GM23338 (cell line): Measurements from ENCODE around the gene CTNNA3. TPM values are rescaled to one million over a fixed set of nuclear protein-coding genes. Genes with fewer than 3 reads are reported as not detected.

ENCODE experiments used
- ATAC-seq: fragments of 200-7000 bp; cut with Tn5 transposase; 3 replicates; pipeline ENCODE4 v1.9.1; 2020
- DNase-seq: peaks from one replicate; pipeline ENCODE4 v3.0.0-alpha.2; 2015; ENCODE audit warnings: low spot score
- H2AFZ ChIP-seq: fragments of 200-600 bp; sonication (generic); 2 replicates; pipeline ENCODE4 v1.8.0; 2016; ENCODE audit warnings: antibody characterized with exemption, mild to moderate bottlenecking, moderate library complexity
- H3F3A ChIP-seq: fragments of 200-600 bp; sonication (generic); replicated peaks from 2 replicates; pipeline ENCODE4 v1.8.0; 2017; ENCODE audit warnings: antibody characterized with exemption, mixed run types, low read depth
- H3K27ac ChIP-seq: fragments of 200-600 bp; sonication (generic); 2 replicates; pipeline ENCODE4 v1.6.1; 2016; ENCODE audit warnings: low read depth
- H3K27me3 ChIP-seq: fragments of 200-600 bp; sonication (generic); 2 replicates; pipeline ENCODE4 v1.8.0; 2016; ENCODE audit warnings: mild to moderate bottlenecking, mixed run types, moderate library complexity; ENCODE audit not compliant: insufficient read depth
- H3K36me3 ChIP-seq: fragments of 200-600 bp; sonication (generic); 2 replicates; pipeline ENCODE4 v1.8.0; 2016; ENCODE audit warnings: mild to moderate bottlenecking; ENCODE audit not compliant: insufficient read depth
- H3K4me1 ChIP-seq: fragments of 200-600 bp; sonication (generic); 2 replicates; pipeline ENCODE4 v1.8.0; 2016; ENCODE audit warnings: mild to moderate bottlenecking, moderate library complexity; ENCODE audit not compliant: insufficient read depth
- H3K4me2 ChIP-seq: fragments of 200-600 bp; sonication (generic); 2 replicates; pipeline ENCODE4 v1.7.1; 2017; ENCODE audit warnings: mixed run types
- H3K4me3 ChIP-seq: fragments of 200-600 bp; sonication (generic); 2 replicates; pipeline ENCODE4 v1.6.1; 2016; ENCODE audit warnings: mixed run types
- H3K79me2 ChIP-seq: fragments of 200-600 bp; sonication (generic); replicated peaks from 2 replicates; pipeline ENCODE4 v1.8.0; 2017; ENCODE audit warnings: mild to moderate bottlenecking; ENCODE audit not compliant: insufficient read depth
- H3K9me2 ChIP-seq: fragments of 200-600 bp; sonication (generic); 2 replicates; pipeline ENCODE4 v1.8.0; 2017; ENCODE audit not compliant: insufficient read depth
- H4K20me1 ChIP-seq: fragments of 200-600 bp; sonication (generic); replicated peaks from 2 replicates; pipeline ENCODE4 v1.8.0; 2017; ENCODE audit warnings: mild to moderate bottlenecking; ENCODE audit not compliant: insufficient read depth
- H3K27ac Mint-ChIP-seq: 2 replicates; pipeline ENCODE4 v1.8.0; 2020; ENCODE audit warnings: inconsistent platforms, mild to moderate bottlenecking, moderate library complexity, mixed read lengths
- H3K27me3 Mint-ChIP-seq: 3 replicates; pipeline ENCODE4 v1.8.0; 2022; ENCODE audit warnings: low read depth, mild to moderate bottlenecking, moderate library complexity, mixed read lengths, inconsistent platforms; ENCODE audit not compliant: insufficient read depth, poor library complexity
- H3K36me3 Mint-ChIP-seq: 3 replicates; pipeline ENCODE4 v1.8.0; 2021; ENCODE audit warnings: low read depth, mild to moderate bottlenecking, inconsistent platforms, moderate library complexity, mixed read lengths
- H3K4me1 Mint-ChIP-seq: 3 replicates; pipeline ENCODE4 v1.8.0; 2020; ENCODE audit warnings: mild to moderate bottlenecking, inconsistent platforms, mixed read lengths
- H3K4me3 Mint-ChIP-seq: 3 replicates; pipeline ENCODE4 v1.8.0; 2021; ENCODE audit warnings: moderate library complexity, mild to moderate bottlenecking, inconsistent platforms, mixed read lengths
- H3K9me3 Mint-ChIP-seq: 3 replicates; pipeline ENCODE4 v1.8.0; 2020; ENCODE audit warnings: moderate library complexity, mild to moderate bottlenecking, inconsistent platforms, mixed read lengths
- EZH2 ChIP-seq: fragments of 200-600 bp; sonication (generic); IDR thresholded peaks from one replicate; pipeline ENCODE4 v1.8.0; 2017; ENCODE audit warnings: antibody characterized with exemption, mild to moderate bottlenecking, low read depth; ENCODE audit not compliant: unreplicated experiment
- NANOG ChIP-seq: IDR thresholded peaks from 2 replicates; pipeline ENCODE4 v1.6.1; 2016; ENCODE audit warnings: antibody characterized with exemption, borderline replicate concordance
- POLR2AphosphoS5 ChIP-seq: IDR thresholded peaks from 2 replicates; pipeline ENCODE4 v1.6.1; 2016; ENCODE audit warnings: antibody characterized with exemption, low read depth
- polyA plus RNA-seq: library from polyadenylated mRNA; unstranded; fragments of >200 nt; fragmentation: Nextera tagmentation; extraction: Ambion mirVana; gene quantifications from 2 replicates; pipeline ENCODE4 v1.2.1, GENCODE V29; 2016
- total RNA-seq: library from RNA; depleted of rRNA; stranded (reverse); fragments of >200 nt; shearing (Covaris generic); gene quantifications from 2 replicates; pipeline ENCODE4 v1.2.3, GENCODE V29; 2014
- TF ChIP-seq, protein P1 (sequence below): fragments of 250-450 bp; sonication (Bioruptor Pico); IDR thresholded peaks from 2 replicates; pipeline ENCODE4 v1.5.0; 2020; ENCODE audit warnings: mild to moderate bottlenecking, moderate library complexity
- TF ChIP-seq, protein P2 (sequence below), 2 experiments: fragments of 200-600 bp in 1 of 2; sonication (generic) in 1 of 2; conservative IDR thresholded peaks; 2 replicates each; pipeline versions ENCODE4 v1.5.1 to v1.6.1; 2016 to 2017; ENCODE audit warnings: antibody characterized with exemption in 2 of 2, low read depth in 2 of 2, mild to moderate bottlenecking in 2 of 2, moderate library complexity in 1 of 2
- TF ChIP-seq, protein P3 (sequence below): IDR thresholded peaks from 2 replicates; pipeline ENCODE4 v1.6.1; 2016; ENCODE audit warnings: antibody characterized with exemption

Gene CTNNA3
- total and polyA plus RNA-seq, 2 experiments from 2014 or later: 0.71 to 3.3 TPM

DNA sequence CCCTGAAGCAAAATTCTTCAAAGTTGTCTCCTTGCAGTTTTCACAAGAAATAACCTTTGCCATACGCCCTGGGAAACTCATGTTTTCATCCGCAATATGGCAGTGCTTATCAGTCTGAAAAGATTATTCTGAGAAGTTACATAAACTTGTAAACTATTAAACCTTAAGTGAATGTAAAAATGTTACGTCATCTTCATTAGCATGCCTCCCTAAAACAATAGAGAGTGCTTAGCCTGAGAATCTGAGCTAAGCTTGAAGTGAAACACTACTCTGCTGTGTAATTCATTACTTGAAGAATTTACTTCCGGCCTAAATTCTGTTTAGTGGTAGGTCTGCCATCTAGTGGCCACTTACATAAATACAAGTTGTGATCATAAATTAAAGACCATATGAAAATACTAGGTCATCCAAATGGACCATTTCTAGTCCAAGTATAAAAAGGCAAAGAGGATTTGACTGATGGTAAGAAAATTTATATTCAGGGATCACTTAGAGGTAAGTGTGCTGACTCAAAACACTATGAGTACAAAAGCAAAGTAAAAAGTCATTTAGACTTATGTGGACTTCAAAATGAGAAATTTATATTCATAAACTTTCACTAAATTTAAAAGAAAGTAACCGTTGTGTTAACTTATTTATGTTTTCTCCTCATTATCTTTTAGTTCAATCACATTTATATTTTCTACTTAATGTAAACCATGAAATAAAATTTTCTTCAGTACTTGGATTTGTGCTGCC lies 1515.2 kb downstream of the CTNNA3 start (continued):
- TF ChIP-seq, protein P1, sequence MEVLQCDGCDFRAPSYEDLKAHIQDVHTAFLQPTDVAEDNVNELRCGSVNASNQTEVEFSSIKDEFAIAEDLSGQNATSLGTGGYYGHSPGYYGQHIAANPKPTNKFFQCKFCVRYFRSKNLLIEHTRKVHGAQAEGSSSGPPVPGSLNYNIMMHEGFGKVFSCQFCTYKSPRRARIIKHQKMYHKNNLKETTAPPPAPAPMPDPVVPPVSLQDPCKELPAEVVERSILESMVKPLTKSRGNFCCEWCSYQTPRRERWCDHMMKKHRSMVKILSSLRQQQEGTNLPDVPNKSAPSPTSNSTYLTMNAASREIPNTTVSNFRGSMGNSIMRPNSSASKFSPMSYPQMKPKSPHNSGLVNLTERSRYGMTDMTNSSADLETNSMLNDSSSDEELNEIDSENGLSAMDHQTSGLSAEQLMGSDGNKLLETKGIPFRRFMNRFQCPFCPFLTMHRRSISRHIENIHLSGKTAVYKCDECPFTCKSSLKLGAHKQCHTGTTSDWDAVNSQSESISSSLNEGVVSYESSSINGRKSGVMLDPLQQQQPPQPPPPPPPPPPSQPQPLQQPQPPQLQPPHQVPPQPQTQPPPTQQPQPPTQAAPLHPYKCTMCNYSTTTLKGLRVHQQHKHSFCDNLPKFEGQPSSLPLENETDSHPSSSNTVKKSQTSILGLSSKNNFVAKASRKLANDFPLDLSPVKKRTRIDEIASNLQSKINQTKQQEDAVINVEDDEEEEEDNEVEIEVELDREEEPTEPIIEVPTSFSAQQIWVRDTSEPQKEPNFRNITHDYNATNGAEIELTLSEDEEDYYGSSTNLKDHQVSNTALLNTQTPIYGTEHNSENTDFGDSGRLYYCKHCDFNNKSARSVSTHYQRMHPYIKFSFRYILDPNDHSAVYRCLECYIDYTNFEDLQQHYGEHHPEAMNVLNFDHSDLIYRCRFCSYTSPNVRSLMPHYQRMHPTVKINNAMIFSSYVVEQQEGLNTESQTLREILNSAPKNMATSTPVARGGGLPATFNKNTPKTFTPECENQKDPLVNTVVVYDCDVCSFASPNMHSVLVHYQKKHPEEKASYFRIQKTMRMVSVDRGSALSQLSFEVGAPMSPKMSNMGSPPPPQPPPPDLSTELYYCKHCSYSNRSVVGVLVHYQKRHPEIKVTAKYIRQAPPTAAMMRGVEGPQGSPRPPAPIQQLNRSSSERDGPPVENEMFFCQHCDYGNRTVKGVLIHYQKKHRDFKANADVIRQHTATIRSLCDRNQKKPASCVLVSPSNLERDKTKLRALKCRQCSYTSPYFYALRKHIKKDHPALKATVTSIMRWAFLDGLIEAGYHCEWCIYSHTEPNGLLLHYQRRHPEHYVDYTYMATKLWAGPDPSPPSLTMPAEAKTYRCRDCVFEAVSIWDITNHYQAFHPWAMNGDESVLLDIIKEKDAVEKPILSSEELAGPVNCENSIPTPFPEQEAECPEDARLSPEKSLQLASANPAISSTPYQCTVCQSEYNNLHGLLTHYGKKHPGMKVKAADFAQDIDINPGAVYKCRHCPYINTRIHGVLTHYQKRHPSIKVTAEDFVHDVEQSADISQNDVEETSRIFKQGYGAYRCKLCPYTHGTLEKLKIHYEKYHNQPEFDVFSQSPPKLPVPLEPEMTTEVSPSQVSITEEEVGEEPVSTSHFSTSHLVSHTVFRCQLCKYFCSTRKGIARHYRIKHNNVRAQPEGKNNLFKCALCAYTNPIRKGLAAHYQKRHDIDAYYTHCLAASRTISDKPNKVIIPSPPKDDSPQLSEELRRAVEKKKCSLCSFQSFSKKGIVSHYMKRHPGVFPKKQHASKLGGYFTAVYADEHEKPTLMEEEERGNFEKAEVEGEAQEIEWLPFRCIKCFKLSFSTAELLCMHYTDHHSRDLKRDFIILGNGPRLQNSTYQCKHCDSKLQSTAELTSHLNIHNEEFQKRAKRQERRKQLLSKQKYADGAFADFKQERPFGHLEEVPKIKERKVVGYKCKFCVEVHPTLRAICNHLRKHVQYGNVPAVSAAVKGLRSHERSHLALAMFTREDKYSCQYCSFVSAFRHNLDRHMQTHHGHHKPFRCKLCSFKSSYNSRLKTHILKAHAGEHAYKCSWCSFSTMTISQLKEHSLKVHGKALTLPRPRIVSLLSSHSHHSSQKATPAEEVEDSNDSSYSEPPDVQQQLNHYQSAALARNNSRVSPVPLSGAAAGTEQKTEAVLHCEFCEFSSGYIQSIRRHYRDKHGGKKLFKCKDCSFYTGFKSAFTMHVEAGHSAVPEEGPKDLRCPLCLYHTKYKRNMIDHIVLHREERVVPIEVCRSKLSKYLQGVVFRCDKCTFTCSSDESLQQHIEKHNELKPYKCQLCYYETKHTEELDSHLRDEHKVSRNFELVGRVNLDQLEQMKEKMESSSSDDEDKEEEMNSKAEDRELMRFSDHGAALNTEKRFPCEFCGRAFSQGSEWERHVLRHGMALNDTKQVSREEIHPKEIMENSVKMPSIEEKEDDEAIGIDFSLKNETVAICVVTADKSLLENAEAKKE (CRISPR knock-in tag): no peak
- TF ChIP-seq, protein P2, sequence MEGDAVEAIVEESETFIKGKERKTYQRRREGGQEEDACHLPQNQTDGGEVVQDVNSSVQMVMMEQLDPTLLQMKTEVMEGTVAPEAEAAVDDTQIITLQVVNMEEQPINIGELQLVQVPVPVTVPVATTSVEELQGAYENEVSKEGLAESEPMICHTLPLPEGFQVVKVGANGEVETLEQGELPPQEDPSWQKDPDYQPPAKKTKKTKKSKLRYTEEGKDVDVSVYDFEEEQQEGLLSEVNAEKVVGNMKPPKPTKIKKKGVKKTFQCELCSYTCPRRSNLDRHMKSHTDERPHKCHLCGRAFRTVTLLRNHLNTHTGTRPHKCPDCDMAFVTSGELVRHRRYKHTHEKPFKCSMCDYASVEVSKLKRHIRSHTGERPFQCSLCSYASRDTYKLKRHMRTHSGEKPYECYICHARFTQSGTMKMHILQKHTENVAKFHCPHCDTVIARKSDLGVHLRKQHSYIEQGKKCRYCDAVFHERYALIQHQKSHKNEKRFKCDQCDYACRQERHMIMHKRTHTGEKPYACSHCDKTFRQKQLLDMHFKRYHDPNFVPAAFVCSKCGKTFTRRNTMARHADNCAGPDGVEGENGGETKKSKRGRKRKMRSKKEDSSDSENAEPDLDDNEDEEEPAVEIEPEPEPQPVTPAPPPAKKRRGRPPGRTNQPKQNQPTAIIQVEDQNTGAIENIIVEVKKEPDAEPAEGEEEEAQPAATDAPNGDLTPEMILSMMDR (conservative IDR thresholded peaks at IDR 0.05; ENCODE audit: low read depth in 2 of 2): peak; percentile 58 to 78
- TF ChIP-seq, protein P3, sequence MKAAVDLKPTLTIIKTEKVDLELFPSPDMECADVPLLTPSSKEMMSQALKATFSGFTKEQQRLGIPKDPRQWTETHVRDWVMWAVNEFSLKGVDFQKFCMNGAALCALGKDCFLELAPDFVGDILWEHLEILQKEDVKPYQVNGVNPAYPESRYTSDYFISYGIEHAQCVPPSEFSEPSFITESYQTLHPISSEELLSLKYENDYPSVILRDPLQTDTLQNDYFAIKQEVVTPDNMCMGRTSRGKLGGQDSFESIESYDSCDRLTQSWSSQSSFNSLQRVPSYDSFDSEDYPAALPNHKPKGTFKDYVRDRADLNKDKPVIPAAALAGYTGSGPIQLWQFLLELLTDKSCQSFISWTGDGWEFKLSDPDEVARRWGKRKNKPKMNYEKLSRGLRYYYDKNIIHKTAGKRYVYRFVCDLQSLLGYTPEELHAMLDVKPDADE: no peak
- TF ChIP-seq POLR2AphosphoS5 (no peak), NANOG (no peak)

DNA sequence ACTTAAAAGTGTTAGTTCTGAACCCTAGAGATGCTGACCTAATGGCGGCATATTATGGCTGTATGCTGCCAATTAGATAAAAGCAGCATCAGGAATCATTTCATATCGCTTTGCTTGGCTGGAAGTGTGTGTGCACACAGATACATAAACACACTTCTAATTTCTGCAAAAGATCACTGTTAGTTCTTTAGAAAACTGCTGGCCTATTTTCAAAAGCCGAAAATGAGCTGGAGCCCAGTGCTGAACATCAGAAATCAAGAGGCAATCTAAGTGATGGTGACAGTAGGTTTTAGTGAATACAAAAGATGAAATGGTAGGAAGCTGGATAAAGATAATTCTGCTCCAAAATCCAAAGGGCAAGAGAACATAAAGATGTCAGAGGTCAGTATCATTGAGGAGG lies 1516.0 kb downstream of the CTNNA3 start:
- H4K20me1 ChIP-seq: no peaks in the 10 kb centered on the region
- no peaks in the 10 kb centered on the region for H3K36me3 Mint-ChIP-seq

More for the DNA sequence above, 1516.0 kb downstream of the CTNNA3 start:
- Histone ChIP-seq H3K4me2 (no peak overlapping the region), H3K79me2 (no peaks in the 10 kb centered on the region), H3K27ac (peak overlapping the region; percentile 0; the same call in 1 of the 2 replicates), H3K4me3 (no peak overlapping the region), H3F3A (no peaks in the 10 kb centered on the region), H3K36me3 (no peaks in the 10 kb centered on the region), H3K27me3 (no peaks in the 10 kb centered on the region), H3K9me2 (no peaks in the 10 kb centered on the region), H2AFZ (no peak overlapping the region), H3K4me1 (no peaks in the 10 kb centered on the region)
- Mint-ChIP-seq H3K27me3 (no peaks in the 10 kb centered on the region), H3K27ac (peak overlapping the region; percentile 14), H3K9me3 (no peaks in the 10 kb centered on the region), H3K4me3 (no peak overlapping the region), H3K4me1 (peaks cover 2% of the 10 kb centered on the region; the same call in 1 of the 3 replicates)
- TF ChIP-seq, protein P3: no peak
- TF ChIP-seq EZH2: no peak
- TF ChIP-seq NANOG: no peak
- no peak for ATAC-seq
- DNase-seq: no peak
